H9 (cell line): Measurements from ENCODE around the gene GPHN. TPM values are rescaled to one million over a fixed set of nuclear protein-coding genes. Genes with fewer than 3 reads are reported as not detected.

Experiments
- DNase-seq: peaks from one replicate; pipeline ENCODE4 v3.0.0-alpha.2; 2017
- H2AFZ ChIP-seq: one replicate; pipeline ENCODE4 v1.6.1; 2013; ENCODE audit warnings: mild to moderate bottlenecking, low read length, control low read depth, moderate library complexity
- H2AK5ac ChIP-seq: 2 replicates; pipeline ENCODE4 v1.6.1; 2013; ENCODE audit warnings: low read length, control low read depth, mixed read lengths; ENCODE audit not compliant: insufficient read length
- H2BK120ac ChIP-seq: one replicate; pipeline ENCODE4 v1.6.1; 2013; ENCODE audit warnings: low read depth, mild to moderate bottlenecking, low read length, control low read depth, inconsistent platforms; ENCODE audit not compliant: poor library complexity, severe bottlenecking
- H2BK12ac ChIP-seq: 2 replicates; pipeline ENCODE4 v1.6.1; 2013; ENCODE audit warnings: low read length, control low read depth, mixed read lengths, low read depth; ENCODE audit not compliant: insufficient read length
- H2BK15ac ChIP-seq: 2 replicates; pipeline ENCODE4 v1.6.1; 2013; ENCODE audit warnings: low read depth, low read length, control low read depth
- H2BK20ac ChIP-seq: one replicate; pipeline ENCODE4 v1.6.1; 2013; ENCODE audit warnings: low read depth, mild to moderate bottlenecking, low read length, control low read depth, inconsistent platforms; ENCODE audit not compliant: poor library complexity, severe bottlenecking
- H2BK5ac ChIP-seq: 2 replicates; pipeline ENCODE4 v1.6.1; 2013; ENCODE audit warnings: low read length, control low read depth, mixed read lengths; ENCODE audit not compliant: insufficient read length
- H3K14ac ChIP-seq: 2 replicates; pipeline ENCODE4 v1.6.1; 2013; ENCODE audit warnings: low read length, control low read depth; ENCODE audit not compliant: insufficient read depth
- H3K18ac ChIP-seq: 2 replicates; pipeline ENCODE4 v1.6.1; 2013; ENCODE audit warnings: low read depth, mild to moderate bottlenecking, mixed read lengths, low read length, control low read depth; ENCODE audit not compliant: insufficient read length
- H3K23ac ChIP-seq: 2 replicates; pipeline ENCODE4 v1.6.1; 2013; ENCODE audit warnings: low read length, control low read depth, mixed read lengths, low read depth; ENCODE audit not compliant: insufficient read length
- H3K23me2 ChIP-seq: 2 replicates; pipeline ENCODE4 v1.6.1; 2013; ENCODE audit warnings: low read depth, mild to moderate bottlenecking, mixed read lengths, low read length, control low read depth; ENCODE audit not compliant: insufficient read length, poor library complexity, severe bottlenecking
- H3K27ac ChIP-seq: 2 replicates; pipeline ENCODE4 v1.5.1; 2013; ENCODE audit warnings: low read length, control low read depth, mixed read lengths, low read depth; ENCODE audit not compliant: insufficient read length
- H3K27me3 ChIP-seq: 2 replicates; pipeline ENCODE4 v1.6.1; 2013; ENCODE audit warnings: low read length, control low read depth, inconsistent platforms; ENCODE audit not compliant: insufficient read depth
- H3K4ac ChIP-seq: 2 replicates; pipeline ENCODE4 v1.6.1; 2013; ENCODE audit warnings: low read depth, mild to moderate bottlenecking, control low read depth, inconsistent platforms, low read length, moderate library complexity
- H3K4me1 ChIP-seq: 2 replicates; pipeline ENCODE4 v1.6.1; 2013; ENCODE audit warnings: low read length, control low read depth, inconsistent platforms; ENCODE audit not compliant: insufficient read depth
- H3K4me2 ChIP-seq: 2 replicates; pipeline ENCODE4 v1.6.1; 2013; ENCODE audit warnings: low read length, control low read depth, mixed read lengths; ENCODE audit not compliant: insufficient read length, insufficient read depth
- H3K56ac ChIP-seq: 2 replicates; pipeline ENCODE4 v1.6.1; 2013; ENCODE audit warnings: low read depth, mild to moderate bottlenecking, mixed read lengths, low read length, control low read depth; ENCODE audit not compliant: insufficient read length
- H3K79me1 ChIP-seq: 2 replicates; pipeline ENCODE4 v1.6.1; 2013; ENCODE audit warnings: low read depth, mild to moderate bottlenecking, moderate library complexity, low read length, control low read depth, inconsistent platforms; ENCODE audit not compliant: insufficient read depth, poor library complexity, severe bottlenecking
- H3K79me2 ChIP-seq: 2 replicates; pipeline ENCODE4 v1.6.1; 2013; ENCODE audit warnings: low read length, control low read depth, inconsistent platforms; ENCODE audit not compliant: insufficient read depth
- H3K9ac ChIP-seq: 2 replicates; pipeline ENCODE4 v1.6.1; 2013; ENCODE audit warnings: low read length, control low read depth, mixed read lengths; ENCODE audit not compliant: insufficient read length; ENCODE audit errors: extremely low read depth
- H3K9me3 ChIP-seq: one replicate; pipeline ENCODE4 v1.6.1; 2013; ENCODE audit warnings: low read depth, low read length, inconsistent platforms; ENCODE audit not compliant: control insufficient read depth
- H3T11ph ChIP-seq: one replicate; pipeline ENCODE4 v1.6.1; 2013; ENCODE audit warnings: mild to moderate bottlenecking, low read length, control low read depth, inconsistent platforms
- H4K20me1 ChIP-seq: one replicate; pipeline ENCODE4 v1.6.1; 2013; ENCODE audit not compliant: control insufficient read depth, insufficient read length, insufficient read depth
- H4K5ac ChIP-seq: 2 replicates; pipeline ENCODE4 v1.6.1; 2013; ENCODE audit warnings: low read depth, mild to moderate bottlenecking, mixed read lengths, low read length, control low read depth; ENCODE audit not compliant: insufficient read length
- H4K8ac ChIP-seq: replicated peaks from 2 replicates; pipeline ENCODE4 v1.6.1; 2013; ENCODE audit warnings: low read length, control low read depth, mixed read lengths, low read depth; ENCODE audit not compliant: insufficient read length
- H4K91ac ChIP-seq: 2 replicates; pipeline ENCODE4 v1.6.1; 2013; ENCODE audit warnings: low read depth, mild to moderate bottlenecking, moderate library complexity, mixed read lengths, low read length, control low read depth; ENCODE audit not compliant: insufficient read length
- H3K27ac Mint-ChIP-seq, 3 experiments: 2 replicates in 2 of 3; 3 replicates in 1 of 3; pipeline ENCODE4 v1.8.0; 2020 to 2021; ENCODE audit warnings: mixed read lengths in 3 of 3, mild to moderate bottlenecking in 1 of 3, moderate library complexity in 1 of 3
- H3K27me3 Mint-ChIP-seq: 2 replicates; pipeline ENCODE4 v1.8.0; 2021; ENCODE audit warnings: low read depth, mild to moderate bottlenecking, moderate library complexity, mixed read lengths
- H3K36me3 Mint-ChIP-seq, 3 experiments: 2 replicates in 2 of 3; 3 replicates in 1 of 3; pipeline ENCODE4 v1.8.0; 2020 to 2021; ENCODE audit warnings: low read depth in 3 of 3, mixed read lengths in 3 of 3; ENCODE audit not compliant: insufficient read depth in 1 of 3
- H3K4me1 Mint-ChIP-seq, 2 experiments: 2 replicates each; pipeline ENCODE4 v1.8.0; 2020; ENCODE audit warnings: mixed read lengths in 2 of 2
- H3K4me3 Mint-ChIP-seq, 2 experiments: 2 replicates in 1 of 2; 3 replicates in 1 of 2; pipeline ENCODE4 v1.8.0; 2020 to 2021; ENCODE audit warnings: mild to moderate bottlenecking in 2 of 2, mixed read lengths in 2 of 2, moderate library complexity in 1 of 2
- H3K9me3 Mint-ChIP-seq, 2 experiments: 2 replicates in 1 of 2; 3 replicates in 1 of 2; pipeline ENCODE4 v1.8.0; 2020; ENCODE audit warnings: mild to moderate bottlenecking in 2 of 2, mixed read lengths in 2 of 2, moderate library complexity in 1 of 2
- WGBS: extraction: QIAGEN DNeasy Blood & Tissue Kit; methylation state at CpG from one replicate; pipeline ENCODE4 v1.1.7; 2013; ENCODE audit warnings: missing lambda C conversion rate, low lambda C conversion rate, mixed read lengths; ENCODE audit not compliant: insufficient read length; ENCODE audit errors: extremely low coverage; 5-methylcytosine and 5-hydroxymethylcytosine counted together
- total RNA-seq: library from RNA; stranded (reverse); gene quantifications from 2 replicates; pipeline ENCODE4 v1.2.1, GENCODE V29; 2021
- TF ChIP-seq, protein P1 (sequence below): fragments of 200-600 bp; sonication (generic); conservative IDR thresholded peaks from 3 replicates; pipeline ENCODE4 v1.8.0; 2021; ENCODE audit warnings: antibody characterized with exemption, mild to moderate bottlenecking

GPHN gene
- total RNA-seq, 1 experiment from 2014 or later: 16.1 TPM

DNA sequence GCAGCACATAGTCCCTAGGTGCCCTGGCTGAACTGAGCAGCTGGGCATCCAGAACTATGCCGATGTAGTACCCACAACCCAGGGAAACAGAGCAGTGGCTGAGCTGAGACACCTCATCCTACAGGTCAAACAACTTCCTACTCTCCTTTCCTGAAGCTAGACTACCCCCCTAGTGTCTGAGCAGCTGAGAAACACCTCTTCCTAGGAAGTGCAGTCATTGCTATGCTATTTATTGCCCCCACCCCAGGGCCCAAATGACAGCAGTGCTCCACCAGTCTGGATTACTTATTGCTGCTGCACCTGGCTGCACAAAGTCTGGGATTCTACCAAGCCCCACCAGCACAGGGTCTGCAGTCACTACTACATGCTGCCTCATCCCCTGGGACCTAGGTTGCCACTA, 664.6 kb downstream of the GPHN start:
- no peak overlapping the region for H2AK5ac ChIP-seq
- no peak overlapping the region for H2AFZ ChIP-seq
- H3K14ac ChIP-seq: no peak overlapping the region
- no peaks in the 10 kb centered on the region for H3K79me1 ChIP-seq
- no peaks in the 10 kb centered on the region; the same call in 1 of the 2 replicates for H3K4me1 ChIP-seq
- TF ChIP-seq, protein P1, sequence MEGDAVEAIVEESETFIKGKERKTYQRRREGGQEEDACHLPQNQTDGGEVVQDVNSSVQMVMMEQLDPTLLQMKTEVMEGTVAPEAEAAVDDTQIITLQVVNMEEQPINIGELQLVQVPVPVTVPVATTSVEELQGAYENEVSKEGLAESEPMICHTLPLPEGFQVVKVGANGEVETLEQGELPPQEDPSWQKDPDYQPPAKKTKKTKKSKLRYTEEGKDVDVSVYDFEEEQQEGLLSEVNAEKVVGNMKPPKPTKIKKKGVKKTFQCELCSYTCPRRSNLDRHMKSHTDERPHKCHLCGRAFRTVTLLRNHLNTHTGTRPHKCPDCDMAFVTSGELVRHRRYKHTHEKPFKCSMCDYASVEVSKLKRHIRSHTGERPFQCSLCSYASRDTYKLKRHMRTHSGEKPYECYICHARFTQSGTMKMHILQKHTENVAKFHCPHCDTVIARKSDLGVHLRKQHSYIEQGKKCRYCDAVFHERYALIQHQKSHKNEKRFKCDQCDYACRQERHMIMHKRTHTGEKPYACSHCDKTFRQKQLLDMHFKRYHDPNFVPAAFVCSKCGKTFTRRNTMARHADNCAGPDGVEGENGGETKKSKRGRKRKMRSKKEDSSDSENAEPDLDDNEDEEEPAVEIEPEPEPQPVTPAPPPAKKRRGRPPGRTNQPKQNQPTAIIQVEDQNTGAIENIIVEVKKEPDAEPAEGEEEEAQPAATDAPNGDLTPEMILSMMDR: no peak
- H3T11ph ChIP-seq: no peak overlapping the region
- DNase-seq: no peak
- H3K23ac ChIP-seq: no peak overlapping the region
- H3K27ac Mint-ChIP-seq: peak overlapping the region in 2 of 3 experiments; percentile 36 to 75; a peak in 2 of 7 replicates
- H2BK5ac ChIP-seq: no peak overlapping the region
- WGBS: no CpG with 5 or more reads among the region's 1 CpG
- no peak overlapping the region for H3K18ac ChIP-seq
- H4K20me1 ChIP-seq: no peaks in the 10 kb centered on the region
- no peak overlapping the region for H3K27ac ChIP-seq
- H4K91ac ChIP-seq: no peak overlapping the region
- no peaks in the 10 kb centered on the region for H3K79me2 ChIP-seq
- H3K9ac ChIP-seq: no peak overlapping the region
- H3K27me3 Mint-ChIP-seq: no peaks in the 10 kb centered on the region
- no peak overlapping the region for H2BK120ac ChIP-seq
- no peak overlapping the region for H4K8ac ChIP-seq
- no peak overlapping the region for H2BK20ac ChIP-seq
- H3K4ac ChIP-seq: no peak overlapping the region
- no peak overlapping the region for H4K5ac ChIP-seq
- H3K56ac ChIP-seq: no peak overlapping the region
- H3K9me3 Mint-ChIP-seq: peaks cover 0 to 13% of the 10 kb centered on the region in 2 experiments; a peak in 3 of 5 replicates
- H2BK12ac ChIP-seq: no peak overlapping the region
- peaks cover 6 to 7% of the 10 kb centered on the region in 2 experiments; a peak in 2 of 4 replicates for H3K4me1 Mint-ChIP-seq
- no peaks in the 10 kb centered on the region for H3K27me3 ChIP-seq
- no peak overlapping the region for H3K4me2 ChIP-seq
- H3K9me3 ChIP-seq: no peaks in the 10 kb centered on the region
- H3K4me3 Mint-ChIP-seq: no peak overlapping the region
- H3K23me2 ChIP-seq: no peaks in the 10 kb centered on the region
- H3K36me3 Mint-ChIP-seq: peaks cover 0 to 4% (median 0%) of the 10 kb centered on the region in 3 experiments; a peak in 2 of 7 replicates
- no peak overlapping the region for H2BK15ac ChIP-seq
